Regular cardiac myocyte (primary cell): ENCODE data around the gene MPC2. TPM values are rescaled to one million over a fixed set of nuclear protein-coding genes. Genes with fewer than 3 reads are reported as not detected.

ENCODE experiments used
- total RNA-seq: library from RNA; depleted of rRNA; stranded (reverse); fragments of >200 nt; gene quantifications from 2 replicates; pipeline ENCODE4 v1.2.3, GENCODE V29; 2014

Gene MPC2
- 50.7 and 58.7 TPM in 2 replicates for total RNA-seq

GRCh38 chr1:167936930-167937708, at the start of gene MPC2:
MPC2 (minus strand) TSS chr1:167937072; CDS start chr1:167935841, 1,231 bp downstream.

GRCh38 chr1:167936068-167936929, 573 bp downstream of the MPC2 start, which contains the start of gene DCAF6:
DCAF6 (plus strand) TSS chr1:167936683; CDS start chr1:167936912, 229 bp downstream.

GRCh38 chr1:167913895-167914496, 22.9 kb downstream of the MPC2 start, which contains the start of gene ADCY10:
ADCY10 (minus strand) TSS chr1:167914134; CDS start chr1:167905140, 8,994 bp downstream.

Other genes with a start within 250 kb of the MPC2 start
- gene MPZL1, start 215.1 kb downstream of the MPC2 start, total RNA-seq = 113 and 146 TPM in 2 replicates
- gene ADCY10, start 22.9 kb downstream of the MPC2 start, total RNA-seq = 0.19 and 0.56 TPM in 2 replicates
- gene DCAF6, start 389 bp downstream of the MPC2 start, total RNA-seq = 57.5 and 82.3 TPM in 2 replicates
- gene GPR161, start 199.9 kb upstream of the MPC2 start, total RNA-seq = 7.9 and 11.7 TPM in 2 replicates
- 37.0 and 38.3 TPM in 2 replicates for gene TIPRL, start 241.9 kb upstream of the MPC2 start, total RNA-seq